Parathyroid adenoma (tissue), 2 donors: ENCODE results near the gene TSPY4.
"Not testable (repeated sequence)": the region's sequence is repeated elsewhere in the genome, so short reads cannot be mapped to it uniquely, and the experiment has no call there.

ENCODE experiments used
- H2AFZ ChIP-seq: fragments of 300-600 bp; sonication (generic); one replicate; pipeline ENCODE4 v1.7.0; 2017; ENCODE audit warnings: antibody characterized with exemption, mild to moderate bottlenecking
- H3K27ac ChIP-seq: fragments of 300-600 bp; sonication (generic); one replicate; pipeline ENCODE4 v1.7.0; 2017
- H3K27me3 ChIP-seq: fragments of 300-600 bp; sonication (generic); one replicate; pipeline ENCODE4 v1.7.0; 2017; ENCODE audit warnings: low read length; ENCODE audit not compliant: control insufficient read depth, insufficient read depth
- H3K36me3 ChIP-seq: fragments of 300-600 bp; sonication (generic); one replicate; pipeline ENCODE4 v1.7.0; 2017; ENCODE audit warnings: low read length; ENCODE audit not compliant: control insufficient read depth, insufficient read depth
- H3K4me1 ChIP-seq: fragments of 300-600 bp; sonication (generic); one replicate; pipeline ENCODE4 v1.7.0; 2017; ENCODE audit warnings: control low read depth
- H3K4me2 ChIP-seq: fragments of 300-600 bp; sonication (generic); one replicate; pipeline ENCODE4 v1.7.0; 2017; ENCODE audit warnings: low read length
- H3K4me3 ChIP-seq: fragments of 300-600 bp; sonication (generic); one replicate; pipeline ENCODE4 v1.7.0; 2017; ENCODE audit warnings: low read depth, low read length
- H3K79me2 ChIP-seq: fragments of 300-600 bp; sonication (generic); one replicate; pipeline ENCODE4 v1.7.0; 2017; ENCODE audit warnings: control low read depth
- H3K9ac ChIP-seq: fragments of 300-600 bp; sonication (generic); one replicate; pipeline ENCODE4 v1.7.0; 2017; ENCODE audit warnings: mild to moderate bottlenecking
- H3K9me3 ChIP-seq: fragments of 300-600 bp; sonication (generic); one replicate; pipeline ENCODE4 v1.7.0; 2017; ENCODE audit warnings: low read length; ENCODE audit not compliant: control insufficient read depth
- TF ChIP-seq, protein P1 (sequence below): fragments of 300-600 bp; sonication (generic); IDR thresholded peaks from one replicate; pipeline ENCODE4 v1.7.0; 2017; ENCODE audit warnings: antibody characterized with exemption, mild to moderate bottlenecking
- donor health status: primary hyperparathyroidism.

TSPY4 gene, protein sequence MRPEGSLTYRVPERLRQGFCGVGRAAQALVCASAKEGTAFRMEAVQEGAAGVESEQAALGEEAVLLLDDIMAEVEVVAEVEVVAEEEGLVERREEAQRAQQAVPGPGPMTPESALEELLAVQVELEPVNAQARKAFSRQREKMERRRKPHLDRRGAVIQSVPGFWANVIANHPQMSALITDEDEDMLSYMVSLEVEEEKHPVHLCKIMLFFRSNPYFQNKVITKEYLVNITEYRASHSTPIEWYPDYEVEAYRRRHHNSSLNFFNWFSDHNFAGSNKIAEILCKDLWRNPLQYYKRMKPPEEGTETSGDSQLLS

GRCh38 chrY:9337164-9337563 is at the start of gene TSPY4:
TSS of gene TSPY4 (plus strand) at chrY:9337464. CDS start at chrY:9337510, 46 bp downstream.
- not testable (repeated sequence) for H3K9me3 ChIP-seq, H3K4me3 ChIP-seq, H3K36me3 ChIP-seq, H3K27ac ChIP-seq, H3K27me3 ChIP-seq, H3K79me2 ChIP-seq, H3K9ac ChIP-seq, H3K4me1 ChIP-seq, H2AFZ ChIP-seq, H3K4me2 ChIP-seq

DNA sequence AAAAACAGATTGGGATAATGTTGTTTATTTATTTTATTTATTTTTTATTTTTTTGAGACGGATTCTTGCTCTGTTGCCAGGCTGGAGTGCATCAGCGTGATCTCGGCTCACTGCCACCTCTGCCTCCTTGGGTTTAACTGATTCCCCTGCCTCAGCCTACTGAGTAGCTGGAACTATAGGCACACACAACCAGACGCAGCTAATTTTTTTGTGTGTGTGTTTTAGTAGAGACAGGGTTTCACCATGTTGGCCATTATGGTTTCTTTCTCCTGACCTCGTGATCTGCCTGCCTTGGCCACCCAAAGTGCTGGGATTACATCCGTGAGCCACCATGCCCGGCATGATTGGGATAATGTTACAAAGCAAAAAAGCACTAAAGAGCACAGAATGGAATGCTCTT is 16.3 kb upstream of the TSPY4 start:
- Histone ChIP-seq H3K79me2 (no peaks in the 10 kb centered on the region), H3K9me3 (no peaks in the 10 kb centered on the region), H3K4me2 (no peak overlapping the region), H3K27me3 (no peaks in the 10 kb centered on the region), H3K4me1 (no peaks in the 10 kb centered on the region), H2AFZ (no peak overlapping the region), H3K27ac (no peak overlapping the region), H3K36me3 (no peaks in the 10 kb centered on the region), H3K4me3 (no peak overlapping the region), H3K9ac (no peak overlapping the region)
- TF ChIP-seq, protein P1, sequence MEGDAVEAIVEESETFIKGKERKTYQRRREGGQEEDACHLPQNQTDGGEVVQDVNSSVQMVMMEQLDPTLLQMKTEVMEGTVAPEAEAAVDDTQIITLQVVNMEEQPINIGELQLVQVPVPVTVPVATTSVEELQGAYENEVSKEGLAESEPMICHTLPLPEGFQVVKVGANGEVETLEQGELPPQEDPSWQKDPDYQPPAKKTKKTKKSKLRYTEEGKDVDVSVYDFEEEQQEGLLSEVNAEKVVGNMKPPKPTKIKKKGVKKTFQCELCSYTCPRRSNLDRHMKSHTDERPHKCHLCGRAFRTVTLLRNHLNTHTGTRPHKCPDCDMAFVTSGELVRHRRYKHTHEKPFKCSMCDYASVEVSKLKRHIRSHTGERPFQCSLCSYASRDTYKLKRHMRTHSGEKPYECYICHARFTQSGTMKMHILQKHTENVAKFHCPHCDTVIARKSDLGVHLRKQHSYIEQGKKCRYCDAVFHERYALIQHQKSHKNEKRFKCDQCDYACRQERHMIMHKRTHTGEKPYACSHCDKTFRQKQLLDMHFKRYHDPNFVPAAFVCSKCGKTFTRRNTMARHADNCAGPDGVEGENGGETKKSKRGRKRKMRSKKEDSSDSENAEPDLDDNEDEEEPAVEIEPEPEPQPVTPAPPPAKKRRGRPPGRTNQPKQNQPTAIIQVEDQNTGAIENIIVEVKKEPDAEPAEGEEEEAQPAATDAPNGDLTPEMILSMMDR, result no peak

- not testable (repeated sequence) for H3K27me3 ChIP-seq, H3K4me2 ChIP-seq, H2AFZ ChIP-seq, H3K36me3 ChIP-seq, H3K79me2 ChIP-seq, H3K9me3 ChIP-seq, H3K4me1 ChIP-seq, H3K4me3 ChIP-seq, H3K27ac ChIP-seq, H3K9ac ChIP-seq
These were observed 20.2 kb downstream of the TSPY4 start, which contains the start of gene TSPY8 for GRCh38 chrY:9357497-9357896. TSS of gene TSPY8 (plus strand) at chrY:9357797. CDS start at chrY:9357843, 46 bp downstream.
